ENCODE data around the gene SCAF8. TPM values are rescaled to one million over a fixed set of nuclear protein-coding genes. Genes with fewer than 3 reads are reported as not detected.
"Not testable (repeated sequence)": the region's sequence is repeated elsewhere in the genome, so short reads cannot be mapped to it uniquely, and the experiment has no call there.

SCAF8 gene
- total and polyA plus RNA-seq, 2 of the 8 experiments (the other 6 are each of a cell fraction or from before 2014, with no cell fraction given): 20.3 to 46.3 TPM

GRCh38 chr6:154779157-154779556 lies 45.9 kb downstream of the SCAF8 start:
- not testable (repeated sequence) for H4K20me1 ChIP-seq (replicated peaks in 1 of 2; ENCODE audit: control insufficient read depth in 1 of 2, insufficient read depth in 2 of 2, low read length in 2 of 2)
- POLR2A ChIA-PET (ENCODE audit: partially characterized antibody): interaction anchor here (1.3 kb wide), 1 partner anchor 45 kb away, joined by 4 read pairs; no protein-coding TSS in a partner anchor

More at GRCh38 chr6:154779157-154779556, 45.9 kb downstream of the SCAF8 start:
- H3K56ac ChIP-seq (replicated peaks; ENCODE audit: insufficient read length, low read depth, low read length); H2AK5ac ChIP-seq (ENCODE audit: low read depth, low read length); H2BK15ac ChIP-seq (ENCODE audit: low read length); H4K5ac ChIP-seq (ENCODE audit: insufficient read length, low read depth, low read length); H3K27ac ChIP-seq (ENCODE audit: low read depth, low read length); H3K14ac ChIP-seq (ENCODE audit: insufficient read length); H3K4me1 ChIP-seq (replicated peaks in 1 of 4; ENCODE audit: control insufficient read depth in 3 of 4, insufficient read depth in 4 of 4, low read length in 3 of 4); H3K23me2 ChIP-seq (ENCODE audit: low read depth, low read length); H3K36me3 ChIP-seq (ENCODE audit: control insufficient read depth in 2 of 4, insufficient read depth in 4 of 4, low read length in 3 of 4); H2BK5ac ChIP-seq (ENCODE audit: low read depth, low read length); H3K4me3 ChIP-seq (ENCODE audit: extremely low read depth in 1 of 4, insufficient read depth in 2 of 4, low read depth in 3 of 4, low read length in 4 of 4); H2BK120ac ChIP-seq (replicated peaks; ENCODE audit: low read depth, low read length); H3K18ac ChIP-seq (ENCODE audit: extremely low read depth, low read length); H2BK20ac ChIP-seq (ENCODE audit: low read length); H3K27me3 ChIP-seq (replicated peaks in 1 of 4; ENCODE audit: control insufficient read depth in 3 of 4, extremely low read depth in 1 of 4, insufficient read depth in 3 of 4, low read length in 3 of 4); DNase-seq (ENCODE audit: low read depth in 1 of 2, low spot score in 2 of 2); FAIRE-seq; H2AFZ ChIP-seq (ENCODE audit: low read length); H3K23ac ChIP-seq (ENCODE audit: insufficient read length); H4K91ac ChIP-seq (replicated peaks; ENCODE audit: insufficient read length, low read length); H3K9me3 ChIP-seq (ENCODE audit: insufficient read depth in 2 of 2, low read depth in 1 of 2, low read length in 1 of 2); H3K79me1 ChIP-seq (ENCODE audit: low read depth, low read length); H4K8ac ChIP-seq (ENCODE audit: extremely low read depth, insufficient read depth, low read length); H3K4ac ChIP-seq (replicated peaks; ENCODE audit: insufficient read length, low read depth, low read length); H3K9ac ChIP-seq (replicated peaks in 1 of 4; ENCODE audit: extremely low read depth in 1 of 4, low read depth in 3 of 4, low read length in 3 of 4); H3K4me2 ChIP-seq (ENCODE audit: insufficient read depth in 1 of 2, low read depth in 2 of 2, low read length in 2 of 2); H2BK12ac ChIP-seq (ENCODE audit: low read depth, low read length): not testable (repeated sequence)
- H3K79me2 ChIP-seq (ENCODE audit: control insufficient read depth in 1 of 2, insufficient read depth in 2 of 2, low read length in 2 of 2): peaks cover 0 to 63% of the 10 kb centered on the region in 2 experiments; a peak in 2 of 4 replicates
- CTCF ChIA-PET (ENCODE audit: partially characterized antibody): interaction anchor here (1.4 kb wide), 1 partner anchor 103 kb away, joined by 3 read pairs; no protein-coding TSS in a partner anchor
- 90% methylated on average over 5 of the region's 5 CpGs; no CpG with 5 or more reads in 1 of the 2 experiments for WGBS, 2 experiments (ENCODE audit: extremely low coverage in 1 of 2, insufficient coverage in 1 of 2, insufficient read length in 1 of 2, insufficient replicate concordance in 2 of 2, low coverage in 1 of 2, low lambda C conversion rate in 2 of 2, missing lambda C conversion rate in 1 of 2)
